ENCODE measurements around the gene BHMT2. TPM values are rescaled to one million over a fixed set of nuclear protein-coding genes. Genes with fewer than 3 reads are reported as not detected.

Gene BHMT2
- total RNA-seq, 1 experiment from 2014 or later = 0.20 TPM

DNA sequence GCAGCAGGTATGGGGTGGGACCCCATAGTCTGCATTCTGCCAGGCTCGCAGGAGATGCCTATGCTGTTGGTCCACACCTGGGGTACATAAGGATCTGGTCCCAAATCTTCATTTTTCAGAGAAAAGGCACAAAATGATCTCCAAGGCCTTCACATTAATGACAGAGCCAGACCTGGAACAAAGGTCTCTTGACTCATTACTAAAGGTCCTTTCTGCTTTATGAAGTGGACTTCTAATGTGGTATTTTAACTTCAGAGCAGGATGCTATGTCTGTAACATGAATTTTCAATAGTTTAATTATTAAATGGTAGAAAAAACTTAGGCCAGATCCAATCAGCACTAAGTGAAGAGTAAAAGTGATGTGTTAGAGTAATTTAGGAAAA lies 38.1 kb upstream of the BHMT2 start:
- BruUV-seq (replicated peaks) = no TSS peak
- H3K4me2 ChIP-seq (ENCODE audit: low read length) = no peak overlapping the region
- ChIA-PET POLR2A (interaction anchor here (0.5 kb wide), 1 partner anchor 102 kb away, joined by 3 read pairs; no protein-coding TSS in a partner anchor), RAD21 (ENCODE audit: low non-redundant PET in 1 of 2, low total read pairs in 2 of 2, uncharacterized antibody in 2 of 2, unreplicated experiment in 2 of 2) (no interaction called here), CTCF (no interaction called here)
- H3K9ac ChIP-seq (ENCODE audit: low read length) = no peak overlapping the region
- no peaks in the 10 kb centered on the region for H3K36me3 ChIP-seq (ENCODE audit: control insufficient read depth in 1 of 2, insufficient read depth in 2 of 2, low read length in 2 of 2)
- DNase-seq (ENCODE audit: low read depth, low spot score) (no peak), ATAC-seq (no peak)
- no peaks in the 10 kb centered on the region for H4K20me1 ChIP-seq (ENCODE audit: insufficient read depth)
- no peak for TF ChIP-seq ZFX (IDR thresholded peaks at IDR 0.05)
- TF ChIP-seq, protein P1, sequence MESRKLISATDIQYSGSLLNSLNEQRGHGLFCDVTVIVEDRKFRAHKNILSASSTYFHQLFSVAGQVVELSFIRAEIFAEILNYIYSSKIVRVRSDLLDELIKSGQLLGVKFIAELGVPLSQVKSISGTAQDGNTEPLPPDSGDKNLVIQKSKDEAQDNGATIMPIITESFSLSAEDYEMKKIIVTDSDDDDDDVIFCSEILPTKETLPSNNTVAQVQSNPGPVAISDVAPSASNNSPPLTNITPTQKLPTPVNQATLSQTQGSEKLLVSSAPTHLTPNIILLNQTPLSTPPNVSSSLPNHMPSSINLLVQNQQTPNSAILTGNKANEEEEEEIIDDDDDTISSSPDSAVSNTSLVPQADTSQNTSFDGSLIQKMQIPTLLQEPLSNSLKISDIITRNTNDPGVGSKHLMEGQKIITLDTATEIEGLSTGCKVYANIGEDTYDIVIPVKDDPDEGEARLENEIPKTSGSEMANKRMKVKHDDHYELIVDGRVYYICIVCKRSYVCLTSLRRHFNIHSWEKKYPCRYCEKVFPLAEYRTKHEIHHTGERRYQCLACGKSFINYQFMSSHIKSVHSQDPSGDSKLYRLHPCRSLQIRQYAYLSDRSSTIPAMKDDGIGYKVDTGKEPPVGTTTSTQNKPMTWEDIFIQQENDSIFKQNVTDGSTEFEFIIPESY (IDR thresholded peaks at IDR 0.05; ENCODE audit: extremely low read depth, insufficient replicate concordance, low read length) = no peak
- TF ChIP-seq SP1 (IDR thresholded peaks at IDR 0.05; ENCODE audit: low read depth) = no peak
- no peak for TF ChIP-seq POLR2AphosphoS5 (IDR thresholded peaks at IDR 0.05; ENCODE audit: low read depth, low read length)
- TF ChIP-seq EZH2 (IDR thresholded peaks at IDR 0.05) = no peak
- TF ChIP-seq, protein P2, sequence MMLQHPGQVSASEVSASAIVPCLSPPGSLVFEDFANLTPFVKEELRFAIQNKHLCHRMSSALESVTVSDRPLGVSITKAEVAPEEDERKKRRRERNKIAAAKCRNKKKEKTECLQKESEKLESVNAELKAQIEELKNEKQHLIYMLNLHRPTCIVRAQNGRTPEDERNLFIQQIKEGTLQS (IDR thresholded peaks at IDR 0.05) = no peak
- no peak for TF ChIP-seq CBX3 (IDR thresholded peaks at IDR 0.05; ENCODE audit: low read depth)
- H3K27ac ChIP-seq (ENCODE audit: low read depth, low read length) = no peak overlapping the region
- H2AFZ ChIP-seq (ENCODE audit: low read depth, low read length, poor library complexity, severe bottlenecking) = no peak overlapping the region
- intact Hi-C loops (cut with micrococcal nuclease) = no loop called here
- no peak overlapping the region for H3K4me3 ChIP-seq (replicated peaks in 1 of 2; ENCODE audit: low read depth in 1 of 2, low read length in 2 of 2)
- no peaks in the 10 kb centered on the region for H3K79me2 ChIP-seq (ENCODE audit: insufficient read depth, low read length)
- H3K9me2 ChIP-seq (ENCODE audit: insufficient read depth) = no peaks in the 10 kb centered on the region
- no peaks in the 10 kb centered on the region for H3K9me3 ChIP-seq (ENCODE audit: control insufficient read depth in 1 of 2, insufficient read depth in 1 of 2, low read depth in 1 of 2, low read length in 2 of 2)
- no peaks in the 10 kb centered on the region for H3K27me3 ChIP-seq (ENCODE audit: insufficient read depth, low read length)
- H3K4me1 ChIP-seq (ENCODE audit: control insufficient read depth in 1 of 2, insufficient read depth in 2 of 2, low read length in 2 of 2) = no peaks in the 10 kb centered on the region

DNA sequence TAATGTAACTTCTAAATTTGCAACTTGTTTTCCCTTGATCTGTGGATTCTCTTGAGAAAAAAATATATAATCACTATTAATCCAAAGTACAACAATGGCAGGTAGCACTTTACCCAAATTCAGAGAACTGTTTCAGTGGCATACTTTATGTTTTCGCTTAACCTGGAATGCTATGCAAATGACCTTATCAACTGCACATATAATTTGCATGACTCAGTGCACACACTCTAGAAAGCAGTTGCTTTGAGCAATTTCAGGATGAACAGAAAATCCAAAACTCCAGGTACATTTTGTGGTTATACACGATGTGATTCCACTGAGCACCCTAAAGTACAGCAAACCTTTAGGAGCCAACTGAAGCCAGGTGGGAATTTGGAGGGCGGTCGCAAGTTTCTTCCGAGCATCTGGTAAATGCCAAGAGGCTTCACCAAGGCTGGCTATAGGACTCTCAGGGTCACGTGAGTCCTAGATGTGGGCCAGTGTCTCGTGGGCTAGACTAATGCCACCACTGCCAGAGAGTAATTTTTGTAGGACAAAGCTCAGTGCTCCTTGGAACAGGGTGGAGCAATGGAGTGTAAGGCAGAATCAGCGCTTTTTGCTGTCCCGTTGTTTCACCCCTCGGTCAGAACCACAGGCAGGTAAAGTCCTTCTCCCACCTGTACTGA lies 37.4 kb upstream of the BHMT2 start:
- Histone ChIP-seq H3K4me1 (ENCODE audit: control insufficient read depth in 1 of 2, insufficient read depth in 2 of 2, low read length in 2 of 2) (no peaks in the 10 kb centered on the region), H3K27me3 (ENCODE audit: insufficient read depth, low read length) (no peaks in the 10 kb centered on the region), H3K79me2 (ENCODE audit: insufficient read depth, low read length) (no peaks in the 10 kb centered on the region), H3K4me2 (ENCODE audit: low read length) (no peak overlapping the region), H3K27ac (ENCODE audit: low read depth, low read length) (no peak overlapping the region), H3K9me3 (ENCODE audit: control insufficient read depth in 1 of 2, insufficient read depth in 1 of 2, low read depth in 1 of 2, low read length in 2 of 2) (no peaks in the 10 kb centered on the region), H4K20me1 (ENCODE audit: insufficient read depth) (no peaks in the 10 kb centered on the region), H3K4me3 (replicated peaks in 1 of 2; ENCODE audit: low read depth in 1 of 2, low read length in 2 of 2) (no peak overlapping the region), H3K36me3 (ENCODE audit: control insufficient read depth in 1 of 2, insufficient read depth in 2 of 2, low read length in 2 of 2) (no peaks in the 10 kb centered on the region), H3K9me2 (ENCODE audit: insufficient read depth) (no peaks in the 10 kb centered on the region), H3K9ac (ENCODE audit: low read length) (no peak overlapping the region), H2AFZ (ENCODE audit: low read depth, low read length, poor library complexity, severe bottlenecking) (no peak overlapping the region)
- RAD21 ChIA-PET (ENCODE audit: low non-redundant PET in 1 of 2, low total read pairs in 2 of 2, uncharacterized antibody in 2 of 2, unreplicated experiment in 2 of 2) = no interaction called here
- POLR2A ChIA-PET = no interaction called here
- ATAC-seq (no peak), DNase-seq (ENCODE audit: low read depth, low spot score) (no peak)
- CTCF ChIA-PET = no interaction called here
- TF ChIP-seq, protein P3, sequence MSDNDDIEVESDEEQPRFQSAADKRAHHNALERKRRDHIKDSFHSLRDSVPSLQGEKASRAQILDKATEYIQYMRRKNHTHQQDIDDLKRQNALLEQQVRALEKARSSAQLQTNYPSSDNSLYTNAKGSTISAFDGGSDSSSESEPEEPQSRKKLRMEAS (IDR thresholded peaks at IDR 0.05) = no peak
- TF ChIP-seq ELF1 (IDR thresholded peaks at IDR 0.05; ENCODE audit: borderline replicate concordance, low read depth) = no peak
- TF ChIP-seq FOSL1 (IDR thresholded peaks at IDR 0.05; ENCODE audit: low read depth) = no peak
- no TSS peak for BruUV-seq (replicated peaks)
- intact Hi-C loops (cut with micrococcal nuclease) = no loop called here
